HEK293 (cell line): ENCODE measurements around the gene NELL1.

Source experiments
- CTCF ChIA-PET: fragments of 350-600 bp; formaldehyde crosslinking; extraction: SDS; loops from one replicate; lab custom pipeline; 2021; ENCODE audit warnings: antibody characterized with exemption; lab: Yijun Ruan, JAX
- POLR2A ChIA-PET: fragments of 300-600 bp; formaldehyde crosslinking; extraction: SDS; loops from one replicate; lab custom pipeline; 2020; ENCODE audit warnings: antibody characterized with exemption, inconsistent platforms; lab: Yijun Ruan, JAX
- H3K27ac ChIP-seq: fragments of 200-500 bp; sonication (Bioruptor generic); 2 replicates; pipeline ENCODE4 v1.5.1; 2014; ENCODE audit warnings: low read depth, low read length, control low read depth, inconsistent platforms; ENCODE audit errors: extremely low read depth
- H3K36me3 ChIP-seq, 2 experiments: fragments of 200-500 bp in 1 of 2; sonication (Bioruptor generic) in 1 of 2; 1 replicate in 1 of 2; 2 replicates in 1 of 2; pipeline ENCODE4 v1.5.1; 2014 to 2017; ENCODE audit warnings: inconsistent platforms in 2 of 2, low read length in 2 of 2; ENCODE audit not compliant: control insufficient read depth in 2 of 2, insufficient read depth in 1 of 2
- H3K4me1 ChIP-seq: fragments of 200-500 bp; sonication (Bioruptor generic); 2 replicates; pipeline ENCODE4 v1.5.1; 2014; ENCODE audit warnings: mild to moderate bottlenecking, low read length, inconsistent platforms; ENCODE audit not compliant: control insufficient read depth, insufficient read depth
- H3K4me3 ChIP-seq: 2 replicates; pipeline ENCODE4 v1.5.1; 2011; ENCODE audit warnings: low read depth, mild to moderate bottlenecking, control low read depth, low read length, moderate library complexity
- H3K9me3 ChIP-seq: fragments of 200-500 bp; sonication (Bioruptor generic); 2 replicates; pipeline ENCODE4 v1.5.1; 2014; ENCODE audit warnings: low read depth, low read length, inconsistent platforms; ENCODE audit not compliant: control insufficient read depth, insufficient read depth
- BCL11B ChIP-seq: fragments of 450-650 bp; formaldehyde crosslinking; IDR thresholded peaks from 2 replicates; pipeline ENCODE4 v1.5.1; 2016; ENCODE audit warnings: low read depth, missing biosample characterization, missing genetic modification characterization
- GLIS1 ChIP-seq: fragments of 450-650 bp; formaldehyde crosslinking; IDR thresholded peaks from 2 replicates; pipeline ENCODE4 v1.5.1; 2016; ENCODE audit warnings: missing biosample characterization, missing genetic modification characterization
- OVOL3 ChIP-seq: fragments of 450-650 bp; formaldehyde crosslinking; IDR thresholded peaks from 2 replicates; pipeline ENCODE4 v1.5.1; 2016; ENCODE audit warnings: missing biosample characterization, missing genetic modification characterization
- REPIN1 ChIP-seq: fragments of 450-650 bp; formaldehyde crosslinking; IDR thresholded peaks from 2 replicates; pipeline ENCODE4 v1.5.1; 2017; ENCODE audit warnings: missing biosample characterization, missing genetic modification characterization, low read depth
- TSHZ1 ChIP-seq: fragments of 450-650 bp; formaldehyde crosslinking; IDR thresholded peaks from 2 replicates; pipeline ENCODE4 v1.5.1; 2016; ENCODE audit warnings: missing biosample characterization, missing genetic modification characterization, borderline replicate concordance
- ZBTB20 ChIP-seq: fragments of 450-650 bp; formaldehyde crosslinking; IDR thresholded peaks from 2 replicates; pipeline ENCODE4 v1.5.1; 2016; ENCODE audit warnings: missing biosample characterization, missing genetic modification characterization
- ZBTB6 ChIP-seq: fragments of 450-650 bp; formaldehyde crosslinking; IDR thresholded peaks from 2 replicates; pipeline ENCODE4 v1.5.1; 2017; ENCODE audit warnings: missing biosample characterization, missing genetic modification characterization
- ZBTB8A ChIP-seq: fragments of 450-650 bp; formaldehyde crosslinking; IDR thresholded peaks from 2 replicates; pipeline ENCODE4 v1.5.1; 2016; ENCODE audit warnings: missing biosample characterization, missing genetic modification characterization
- ZNF138 ChIP-seq: fragments of 450-650 bp; formaldehyde crosslinking; IDR thresholded peaks from 2 replicates; pipeline ENCODE4 v1.5.1; 2016; ENCODE audit warnings: missing biosample characterization, missing genetic modification characterization, borderline replicate concordance
- ZNF146 ChIP-seq: fragments of 450-650 bp; formaldehyde crosslinking; IDR thresholded peaks from 2 replicates; pipeline ENCODE4 v1.5.1; 2016; ENCODE audit warnings: missing biosample characterization, missing genetic modification characterization
- ZNF223 ChIP-seq: fragments of 450-650 bp; formaldehyde crosslinking; IDR thresholded peaks from 2 replicates; pipeline ENCODE4 v1.5.1; 2016; ENCODE audit warnings: missing biosample characterization, missing genetic modification characterization
- ZNF248 ChIP-seq: fragments of 450-650 bp; formaldehyde crosslinking; IDR thresholded peaks from 2 replicates; pipeline ENCODE4 v1.5.1; 2017; ENCODE audit warnings: missing biosample characterization, missing genetic modification characterization
- ZNF26 ChIP-seq: fragments of 450-650 bp; formaldehyde crosslinking; IDR thresholded peaks from 2 replicates; pipeline ENCODE4 v1.5.1; 2016; ENCODE audit warnings: missing biosample characterization, missing genetic modification characterization
- ZNF341 ChIP-seq: fragments of 450-650 bp; formaldehyde crosslinking; IDR thresholded peaks from 2 replicates; pipeline ENCODE4; 2016; ENCODE audit warnings: low read depth, missing biosample characterization, missing genetic modification characterization
- ZNF558 ChIP-seq: fragments of 450-650 bp; formaldehyde crosslinking; IDR thresholded peaks from 2 replicates; pipeline ENCODE4 v1.5.1; 2016; ENCODE audit warnings: missing biosample characterization, missing genetic modification characterization
- ZNF621 ChIP-seq: fragments of 450-650 bp; formaldehyde crosslinking; IDR thresholded peaks from 2 replicates; pipeline ENCODE4 v1.5.1; 2017; ENCODE audit warnings: missing biosample characterization, missing genetic modification characterization
- ZNF624 ChIP-seq: fragments of 450-650 bp; formaldehyde crosslinking; IDR thresholded peaks from 2 replicates; pipeline ENCODE4 v1.5.1; 2017; ENCODE audit warnings: missing biosample characterization, missing genetic modification characterization
- ZNF639 ChIP-seq: fragments of 450-650 bp; formaldehyde crosslinking; IDR thresholded peaks from 2 replicates; pipeline ENCODE4 v1.5.1; 2016; ENCODE audit warnings: missing biosample characterization, missing genetic modification characterization
- ZNF704 ChIP-seq: fragments of 450-650 bp; formaldehyde crosslinking; IDR thresholded peaks from 2 replicates; pipeline ENCODE4 v1.5.1; 2016; ENCODE audit warnings: missing biosample characterization, missing genetic modification characterization
- ZNF791 ChIP-seq: fragments of 450-650 bp; formaldehyde crosslinking; IDR thresholded peaks from 2 replicates; pipeline ENCODE4 v1.5.1; 2016; ENCODE audit warnings: missing biosample characterization, missing genetic modification characterization
- ZNF792 ChIP-seq: fragments of 450-650 bp; formaldehyde crosslinking; IDR thresholded peaks from 2 replicates; pipeline ENCODE4 v1.5.1; 2016; ENCODE audit warnings: missing biosample characterization, missing genetic modification characterization

Gene NELL1

GRCh38 chr11:20731676-20732215 is 62.4 kb downstream of the NELL1 start (continued):
- TF ChIP-seq ZNF704 (tag by site-specific recombination), result no peak
- TF ChIP-seq, all 188 proteins: peak for 0

GRCh38 chr11:20739107-20739506 is 69.7 kb downstream of the NELL1 start:
- Histone ChIP-seq H3K4me3 (no peak overlapping the region), H3K9me3 (no peaks in the 10 kb centered on the region), H3K36me3 (no peaks in the 10 kb centered on the region), H3K27ac (no peak overlapping the region), H3K4me1 (no peaks in the 10 kb centered on the region)
- ChIA-PET CTCF (interaction anchor here (0.6 kb wide), 1 partner anchor 36 kb away, joined by 4 read pairs; no protein-coding TSS in a partner anchor), POLR2A (no interaction called here)
- TF ChIP-seq ZNF138 (tag by site-specific recombination) (no peak), ZNF26 (tag by site-specific recombination) (no peak), GLIS1 (no peak)

- Histone ChIP-seq H3K27ac (no peak overlapping the region), H3K4me1 (no peaks in the 10 kb centered on the region), H3K9me3 (no peaks in the 10 kb centered on the region), H3K4me3 (no peak overlapping the region), H3K36me3 (no peaks in the 10 kb centered on the region)
- TF ChIP-seq ZNF223 (tag by site-specific recombination) (no peak), TSHZ1 (tag by site-specific recombination) (no peak), ZNF791 (tag by site-specific recombination) (no peak)
- ChIA-PET CTCF (no interaction called here), POLR2A (no interaction called here)
Observed at GRCh38 chr11:20739577-20739976, 70.2 kb downstream of the NELL1 start.

- CTCF ChIA-PET, result interaction anchor here (0.6 to 2.2 kb wide), 4 partner anchors 12 to 169 kb away, joined by 3 to 13 read pairs (median 4); no protein-coding TSS in a partner anchor
- H3K36me3 ChIP-seq, result no peaks in the 10 kb centered on the region
- no peak overlapping the region for H3K27ac ChIP-seq
- no peaks in the 10 kb centered on the region for H3K4me1 ChIP-seq
- POLR2A ChIA-PET, result no interaction called here
- H3K9me3 ChIP-seq, result no peaks in the 10 kb centered on the region
- H3K4me3 ChIP-seq, result no peak overlapping the region
- TF ChIP-seq ZNF248, result no peak
- TF ChIP-seq ZBTB20 (tag by site-specific recombination), result no peak
- no peak for TF ChIP-seq ZNF558 (tag by site-specific recombination)
- no peak for TF ChIP-seq ZNF624
- no peak for TF ChIP-seq OVOL3
- TF ChIP-seq ZBTB6, result no peak
- no peak for TF ChIP-seq BCL11B (tag by site-specific recombination)
- no peak for TF ChIP-seq REPIN1
- TF ChIP-seq ZNF621 (tag by site-specific recombination), result no peak
- no peak for TF ChIP-seq ZBTB8A
- no peak for TF ChIP-seq ZNF341
- no peak for TF ChIP-seq ZNF792 (tag by site-specific recombination)
- TF ChIP-seq ZNF639 (tag by site-specific recombination), result no peak
- TF ChIP-seq ZNF146 (tag by site-specific recombination), result no peak
Observed at GRCh38 chr11:20754933-20755332, 85.5 kb downstream of the NELL1 start.
